Prostate gland (tissue), 2 donors: Measurements from ENCODE around the gene ACTR5.

ENCODE experiments used
- CTCF ChIP-seq, 4 experiments: fragments of 200-600 bp in 2 of 4; fragments of 450-650 bp in 2 of 4; sonication (generic) in 2 of 4; IDR thresholded peaks; 1 replicate in 3 of 4; 2 replicates in 1 of 4; pipeline ENCODE4 v1.5.1; 2016 to 2019; ENCODE audit warnings: antibody characterized with exemption in 4 of 4, mild to moderate bottlenecking in 2 of 4, moderate library complexity in 2 of 4
- POLR2A ChIP-seq: fragments of 450-650 bp; IDR thresholded peaks from one replicate; pipeline ENCODE4 v1.6.1; 2016; ENCODE audit warnings: antibody characterized with exemption, mild to moderate bottlenecking

- TF ChIP-seq POLR2A: no peak
- no peak for TF ChIP-seq CTCF (IDR thresholded peaks at IDR 0.05)
Observed at GRCh38 chr20:38805502-38805957, 57.3 kb downstream of the ACTR5 start, which contains the start of gene PPP1R16B.
